Hepatocyte (in vitro differentiated cells): ENCODE data around the gene FDXACB1. TPM values are rescaled to one million over a fixed set of nuclear protein-coding genes. Genes with fewer than 3 reads are reported as not detected.

Experiments
- DNase-seq: peaks from one replicate; pipeline ENCODE4 v3.0.0-alpha.2; 2016; ENCODE audit warnings: low spot score
- H2AFZ ChIP-seq: fragments of 200-600 bp; sonication (generic); 2 replicates; pipeline ENCODE4 v1.6.0; 2016; ENCODE audit warnings: antibody characterized with exemption, mild to moderate bottlenecking
- H3K27ac ChIP-seq: fragments of 200-600 bp; sonication (generic); 2 replicates; pipeline ENCODE4 v1.5.1; 2016; ENCODE audit warnings: mild to moderate bottlenecking
- H3K27me3 ChIP-seq: fragments of 200-600 bp; sonication (generic); 2 replicates; pipeline ENCODE4 v1.6.1; 2016
- H3K36me3 ChIP-seq: fragments of 200-600 bp; sonication (generic); replicated peaks from 2 replicates; pipeline ENCODE4 v1.5.1; 2016; ENCODE audit warnings: low read depth; ENCODE audit not compliant: insufficient read depth
- H3K4me1 ChIP-seq: fragments of 200-600 bp; sonication (generic); 2 replicates; pipeline ENCODE4 v1.5.1; 2016; ENCODE audit warnings: mild to moderate bottlenecking, moderate library complexity; ENCODE audit not compliant: insufficient read depth
- H3K4me2 ChIP-seq: fragments of 200-600 bp; sonication (generic); 2 replicates; pipeline ENCODE4 v1.6.0; 2016
- H3K4me3 ChIP-seq: fragments of 200-600 bp; sonication (generic); 2 replicates; pipeline ENCODE4 v1.5.1; 2016; ENCODE audit warnings: mild to moderate bottlenecking
- H3K79me2 ChIP-seq: fragments of 200-600 bp; sonication (generic); 2 replicates; pipeline ENCODE4 v1.6.0; 2017; ENCODE audit warnings: mild to moderate bottlenecking
- H3K9me2 ChIP-seq: fragments of 200-600 bp; sonication (generic); replicated peaks from 2 replicates; pipeline ENCODE4 v1.6.0; 2017; ENCODE audit warnings: mild to moderate bottlenecking; ENCODE audit not compliant: insufficient read depth
- H3K9me3 ChIP-seq: fragments of 200-600 bp; sonication (generic); 2 replicates; pipeline ENCODE4 v1.5.1; 2016; ENCODE audit warnings: low read depth, mild to moderate bottlenecking
- H4K20me1 ChIP-seq: fragments of 200-600 bp; sonication (generic); 2 replicates; pipeline ENCODE4 v1.6.0; 2016; ENCODE audit warnings: mild to moderate bottlenecking; ENCODE audit not compliant: insufficient read depth, poor library complexity, severe bottlenecking
- CTCF ChIP-seq: fragments of 200-600 bp; sonication (generic); IDR thresholded peaks from 2 replicates; pipeline ENCODE4 v1.5.1; 2016; ENCODE audit warnings: antibody characterized with exemption, mild to moderate bottlenecking; ENCODE audit not compliant: poor library complexity
- EZH2 ChIP-seq: fragments of 200-600 bp; sonication (generic); IDR thresholded peaks from 2 replicates; pipeline ENCODE4 v1.6.1; 2016; ENCODE audit warnings: antibody characterized with exemption, mild to moderate bottlenecking, borderline replicate concordance
- EZH2phosphoT487 ChIP-seq: fragments of 200-600 bp; sonication (generic); IDR thresholded peaks from one replicate; pipeline ENCODE4 v1.6.1; 2018; ENCODE audit warnings: antibody characterized with exemption, mild to moderate bottlenecking, low read depth, moderate library complexity; ENCODE audit not compliant: unreplicated experiment, severe bottlenecking
- WGBS: methylation state at CpG from one replicate; pipeline ENCODE4 v1.1.6; 2016; ENCODE audit warnings: low lambda C conversion rate; ENCODE audit errors: missing lambda C conversion rate; 5-methylcytosine and 5-hydroxymethylcytosine counted together
- polyA plus RNA-seq: library from polyadenylated mRNA; unstranded; fragments of >200 nt; fragmentation: Nextera tagmentation; extraction: Ambion mirVana; gene quantifications from 2 replicates; pipeline ENCODE4 v1.2.1, GENCODE V29; 2016
- total RNA-seq: library from RNA; depleted of rRNA; stranded (reverse); fragments of >200 nt; gene quantifications from 2 replicates; pipeline ENCODE4 v1.2.3, GENCODE V29; 2014

The FDXACB1 gene
- total and polyA plus RNA-seq, 2 experiments from 2014 or later, result 0.64 to 2.3 TPM

GRCh38 chr11:111921541-111922230 is 42.7 kb upstream of the FDXACB1 start:
- Histone ChIP-seq H2AFZ (no peak overlapping the region), H3K79me2 (peaks cover 20% of the 10 kb centered on the region), H3K27ac (no peak overlapping the region), H4K20me1 (no peaks in the 10 kb centered on the region), H3K36me3 (no peaks in the 10 kb centered on the region), H3K4me1 (peaks cover 49% of the 10 kb centered on the region), H3K4me2 (no peak overlapping the region), H3K9me3 (no peaks in the 10 kb centered on the region), H3K9me2 (no peaks in the 10 kb centered on the region), H3K4me3 (no peak overlapping the region), H3K27me3 (no peaks in the 10 kb centered on the region)
- WGBS, result 95% methylated on average over 7 of the region's 7 CpGs
- no peak for DNase-seq
- TF ChIP-seq CTCF (no peak), EZH2 (no peak), EZH2phosphoT487 (no peak)

- H3K36me3 ChIP-seq, result no peaks in the 10 kb centered on the region
- no peak overlapping the region for H2AFZ ChIP-seq
- no peak overlapping the region for H3K27ac ChIP-seq
- H3K9me2 ChIP-seq, result no peaks in the 10 kb centered on the region
- H3K4me1 ChIP-seq, result peaks cover 43% of the 10 kb centered on the region
- H3K4me3 ChIP-seq, result no peak overlapping the region
- WGBS, result 63% methylated on average over 2 of the region's 2 CpGs
- no peak for DNase-seq
- H3K27me3 ChIP-seq, result no peaks in the 10 kb centered on the region
- no peak for TF ChIP-seq EZH2phosphoT487
- TF ChIP-seq CTCF, result no peak
- no peak for TF ChIP-seq EZH2
- no peak overlapping the region for H3K4me2 ChIP-seq
- peaks cover 20% of the 10 kb centered on the region for H3K79me2 ChIP-seq
- no peaks in the 10 kb centered on the region for H3K9me3 ChIP-seq
- no peaks in the 10 kb centered on the region for H4K20me1 ChIP-seq
Measured at GRCh38 chr11:111920908-111921307, 41.9 kb upstream of the FDXACB1 start.

- Histone ChIP-seq H3K27ac (peak within 1 kb of the TSS; percentile 95), H2AFZ (peak within 1 kb of the TSS; percentile 87), H3K79me2 (peaks cover 20% of the 10 kb centered on the region), H3K27me3 (no peaks in the 10 kb centered on the region), H3K9me3 (no peaks in the 10 kb centered on the region), H4K20me1 (no peaks in the 10 kb centered on the region), H3K4me3 (no peak within 1 kb of the TSS), H3K9me2 (no peaks in the 10 kb centered on the region), H3K4me1 (peaks cover 28% of the 10 kb centered on the region), H3K36me3 (no peaks in the 10 kb centered on the region), H3K4me2 (peak within 1 kb of the TSS; percentile 80)
- TF ChIP-seq EZH2 (no peak), CTCF (no peak), EZH2phosphoT487 (no peak)
- peak; percentile 90 for DNase-seq
- 45% methylated on average over 19 of the region's 19 CpGs for WGBS
Measured at GRCh38 chr11:111918390-111919256, 39.7 kb upstream of the FDXACB1 start, which contains the start of gene C11orf52. Gene C11orf52 (plus strand): TSS chr11:111918913. CDS start chr11:111918973, 60 bp downstream.
